Esophagus muscularis mucosa (tissue), 4 donors: ENCODE results near the gene MT1E. TPM values are rescaled to one million over a fixed set of nuclear protein-coding genes. Genes with fewer than 3 reads are reported as not detected.

ENCODE experiments used
- DNase-seq: peaks from one replicate; pipeline ENCODE4 v3.0.0-alpha.2; 2017; ENCODE audit errors: extremely low spot score
- H3K27ac ChIP-seq, 4 donors: fragments of 200-600 bp; sonication (generic); replicated peaks in 1 of 4; 1 replicate in 3 of 4; 2 replicates in 1 of 4; pipeline ENCODE4 v1.5.1; 2016 to 2019; ENCODE audit warnings: mild to moderate bottlenecking in 1 of 4
- H3K27me3 ChIP-seq, 4 donors: fragments of 200-600 bp; sonication (generic); one replicate each; pipeline versions ENCODE4 v1.5.1 to v1.6.0; 2016 to 2019
- H3K36me3 ChIP-seq, 4 donors: fragments of 200-600 bp; sonication (generic); one replicate each; pipeline ENCODE4 v1.5.1; 2016 to 2019
- H3K4me1 ChIP-seq, 4 donors: fragments of 200-600 bp; sonication (generic); one replicate each; pipeline ENCODE4 v1.5.1; 2016 to 2019
- H3K4me3 ChIP-seq, 4 donors: fragments of 200-600 bp; sonication (generic); 1 replicate in 2 of 4; 2 replicates in 2 of 4; pipeline ENCODE4 v1.5.1; 2016 to 2019; ENCODE audit warnings: mild to moderate bottlenecking in 4 of 4, moderate library complexity in 1 of 4
- H3K9me3 ChIP-seq, 4 donors: fragments of 200-600 bp; sonication (generic); 1 replicate in 3 of 4; 2 replicates in 1 of 4; pipeline ENCODE4 v1.5.1; 2016 to 2019
- EP300 ChIP-seq: sonication (generic); formaldehyde crosslinking; IDR thresholded peaks from one replicate; pipeline ENCODE4 v1.6.1; 2017; ENCODE audit warnings: antibody characterized with exemption
- POLR2A ChIP-seq: fragments of 450-650 bp; IDR thresholded peaks from one replicate; pipeline ENCODE4 v1.6.1; 2017; ENCODE audit warnings: antibody characterized with exemption, moderate library complexity, mild to moderate bottlenecking, low read depth
- POLR2AphosphoS5 ChIP-seq, 2 donors: sonication (generic); formaldehyde crosslinking; IDR thresholded peaks; one replicate each; pipeline ENCODE4 v1.6.1; 2017; ENCODE audit warnings: antibody characterized with exemption in 2 of 2
- WGBS: methylation state at CpG from one replicate; pipeline ENCODE4 v1.1.5; 2018; 5-methylcytosine and 5-hydroxymethylcytosine counted together
- intact Hi-C: fragments of 100-400 bp; cut with DNase I; formaldehyde crosslinking; loops from one replicate; pipeline ENCODE4 v1.15.1; 2023
- total RNA-seq, 4 donors: library from RNA; depleted of rRNA; stranded (reverse); fragments of >200 nt; gene quantifications; one replicate each; pipeline versions ENCODE4 v1.1.0 to v1.2.1, GENCODE V29; 2016
- TF ChIP-seq, protein P1 (sequence below), 3 experiments: fragments of 200-600 bp in 2 of 3; fragments of 450-650 bp in 1 of 3; sonication (generic) in 2 of 3; IDR thresholded peaks; one replicate each; pipeline ENCODE4 v1.5.1; 2017 to 2019; ENCODE audit warnings: antibody characterized with exemption in 3 of 3, mild to moderate bottlenecking in 2 of 3, moderate library complexity in 1 of 3

The MT1E gene
- total RNA-seq, 4 donors from 2014 or later: 57.7 to 428 (median 146) TPM

DNA sequence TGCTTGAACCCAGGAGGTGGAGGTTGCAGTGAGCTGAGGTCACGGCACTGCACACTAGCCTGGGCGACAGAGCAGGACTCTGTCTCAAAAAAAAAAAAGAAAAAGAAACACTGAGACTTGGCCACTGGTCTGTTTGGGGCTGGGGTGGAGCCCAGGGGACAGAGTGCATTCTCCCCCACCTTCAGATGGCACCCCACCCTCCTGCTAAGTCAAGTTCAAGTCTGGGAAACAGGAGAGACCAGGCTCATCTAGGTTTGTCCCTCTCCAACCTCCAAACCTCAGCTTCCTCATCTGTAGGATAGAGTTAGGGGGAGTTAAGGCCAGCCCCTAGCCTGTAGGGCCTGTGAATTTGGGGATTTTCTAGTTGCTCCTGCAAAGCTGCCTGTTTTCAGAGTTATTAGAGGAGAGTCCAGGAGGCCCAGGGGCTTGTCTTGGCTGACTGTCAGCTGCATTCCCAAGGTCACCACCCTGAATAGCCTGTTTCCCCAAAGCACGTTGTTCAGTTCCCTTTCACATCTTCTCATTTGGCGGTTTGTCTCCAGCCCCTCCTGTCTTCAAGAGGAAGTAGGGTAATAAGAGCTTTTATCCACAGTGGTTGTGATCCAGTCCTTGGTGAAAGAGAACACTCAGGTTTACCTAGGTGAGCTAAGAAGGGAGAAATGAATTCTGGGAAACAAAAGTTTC, 34.1 kb upstream of the MT1E start:
- intact Hi-C loops: no loop called here
- H3K4me3 ChIP-seq: no peak overlapping the region
- H3K27ac ChIP-seq: no peak overlapping the region
- H3K27me3 ChIP-seq: peaks cover 8 to 44% (median 12%) of the 10 kb centered on the region in 4 donors
- no peak for DNase-seq
- H3K4me1 ChIP-seq: peaks cover 5 to 15% (median 12%) of the 10 kb centered on the region in 4 donors
- no peaks in the 10 kb centered on the region for H3K36me3 ChIP-seq
- no peaks in the 10 kb centered on the region for H3K9me3 ChIP-seq
- WGBS: 78% methylated on average over 4 of the region's 4 CpGs
- TF ChIP-seq, protein P1, sequence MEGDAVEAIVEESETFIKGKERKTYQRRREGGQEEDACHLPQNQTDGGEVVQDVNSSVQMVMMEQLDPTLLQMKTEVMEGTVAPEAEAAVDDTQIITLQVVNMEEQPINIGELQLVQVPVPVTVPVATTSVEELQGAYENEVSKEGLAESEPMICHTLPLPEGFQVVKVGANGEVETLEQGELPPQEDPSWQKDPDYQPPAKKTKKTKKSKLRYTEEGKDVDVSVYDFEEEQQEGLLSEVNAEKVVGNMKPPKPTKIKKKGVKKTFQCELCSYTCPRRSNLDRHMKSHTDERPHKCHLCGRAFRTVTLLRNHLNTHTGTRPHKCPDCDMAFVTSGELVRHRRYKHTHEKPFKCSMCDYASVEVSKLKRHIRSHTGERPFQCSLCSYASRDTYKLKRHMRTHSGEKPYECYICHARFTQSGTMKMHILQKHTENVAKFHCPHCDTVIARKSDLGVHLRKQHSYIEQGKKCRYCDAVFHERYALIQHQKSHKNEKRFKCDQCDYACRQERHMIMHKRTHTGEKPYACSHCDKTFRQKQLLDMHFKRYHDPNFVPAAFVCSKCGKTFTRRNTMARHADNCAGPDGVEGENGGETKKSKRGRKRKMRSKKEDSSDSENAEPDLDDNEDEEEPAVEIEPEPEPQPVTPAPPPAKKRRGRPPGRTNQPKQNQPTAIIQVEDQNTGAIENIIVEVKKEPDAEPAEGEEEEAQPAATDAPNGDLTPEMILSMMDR (IDR thresholded peaks at IDR 0.05): no peak
- TF ChIP-seq EP300 (no peak), POLR2A (no peak), POLR2AphosphoS5 (IDR thresholded peaks at IDR 0.05) (no peak)

DNA sequence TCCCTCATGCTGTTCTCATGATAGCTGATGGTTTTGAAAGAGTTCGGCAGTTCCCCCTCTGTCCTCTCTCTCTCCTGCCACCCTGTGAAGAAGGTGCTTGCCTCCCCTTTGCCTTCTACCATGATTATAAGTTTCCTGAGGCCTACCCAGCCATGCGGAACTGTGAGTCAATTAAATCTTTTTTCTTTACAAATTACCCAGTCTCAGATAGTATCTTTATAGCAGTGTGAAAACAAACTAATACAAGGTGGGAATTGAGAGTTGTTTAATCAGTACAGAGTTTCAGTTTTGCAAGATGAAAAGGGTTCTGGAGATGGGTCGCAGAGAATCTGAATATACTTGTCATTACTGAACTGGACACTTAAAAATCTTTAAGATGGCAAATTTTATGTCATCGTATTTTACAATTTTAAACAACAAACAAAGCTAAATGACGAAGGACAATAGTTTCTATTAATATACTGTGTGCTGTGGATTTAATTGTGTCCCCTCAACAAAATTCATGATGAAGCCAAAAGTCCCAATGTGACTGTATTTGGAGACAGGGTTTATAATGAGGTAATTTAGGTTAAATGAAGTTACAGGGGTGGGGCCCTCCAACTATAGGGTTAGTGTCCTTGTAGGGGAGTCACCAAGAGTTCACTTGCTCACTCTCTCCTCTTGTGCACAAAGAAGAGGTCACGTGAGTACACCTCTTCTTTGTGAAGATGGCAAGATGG, 31.8 kb upstream of the MT1E start:
- peaks cover 8 to 23% (median 12%) of the 10 kb centered on the region in 4 donors for H3K27me3 ChIP-seq
- no peak for TF ChIP-seq POLR2AphosphoS5 (IDR thresholded peaks at IDR 0.05)
- TF ChIP-seq, protein P1 (IDR thresholded peaks at IDR 0.05): no peak
- TF ChIP-seq EP300: no peak
- TF ChIP-seq POLR2A: no peak
- no peaks in the 10 kb centered on the region for H3K36me3 ChIP-seq
- H3K9me3 ChIP-seq: no peaks in the 10 kb centered on the region
- WGBS: 77% methylated on average over 6 of the region's 6 CpGs
- H3K27ac ChIP-seq: no peak overlapping the region
- DNase-seq: no peak
- no peak overlapping the region for H3K4me3 ChIP-seq
- H3K4me1 ChIP-seq: peaks cover 5 to 13% (median 12%) of the 10 kb centered on the region in 4 donors
- intact Hi-C loops: no loop called here

- 82% methylated on average over 5 of the region's 5 CpGs for WGBS
- no peak for TF ChIP-seq POLR2AphosphoS5 (IDR thresholded peaks at IDR 0.05)
- no peak for TF ChIP-seq POLR2A
- TF ChIP-seq, protein P1 (IDR thresholded peaks at IDR 0.05): no peak
- TF ChIP-seq EP300: no peak
- intact Hi-C loops: no loop called here
- H3K27me3 ChIP-seq: peaks cover 2 to 18% (median 8%) of the 10 kb centered on the region in 4 donors
- no peak overlapping the region for H3K4me3 ChIP-seq
- no peaks in the 10 kb centered on the region for H3K36me3 ChIP-seq
- no peak for DNase-seq
- no peak overlapping the region for H3K27ac ChIP-seq
- no peaks in the 10 kb centered on the region for H3K9me3 ChIP-seq
- peaks cover 5 to 8% (median 7%) of the 10 kb centered on the region in 4 donors for H3K4me1 ChIP-seq
These were observed 31.3 kb upstream of the MT1E start for GRCh38 chr16:56594292-56594619.

GRCh38 chr16:56600398-56600999, 25.1 kb upstream of the MT1E start:
- no peak for DNase-seq

More at GRCh38 chr16:56600398-56600999, 25.1 kb upstream of the MT1E start:
- Histone ChIP-seq H3K36me3 (no peaks in the 10 kb centered on the region), H3K4me1 (peaks cover 0 to 3% (median under 1%) of the 10 kb centered on the region in 4 donors), H3K4me3 (no peak overlapping the region), H3K9me3 (no peaks in the 10 kb centered on the region), H3K27me3 (no peaks in the 10 kb centered on the region), H3K27ac (no peak overlapping the region)
- TF ChIP-seq EP300 (no peak), POLR2A (no peak)
- TF ChIP-seq, protein P1 (IDR thresholded peaks at IDR 0.05): peak; percentile 54 to 69 (median 57)
- intact Hi-C loops: loop anchor here (5.0 kb wide), 1 partner anchor 83 kb away; no protein-coding TSS in a partner anchor
- 34% methylated on average over 7 of the region's 8 CpGs for WGBS
